HL-60 (cell line): Measurements from ENCODE around the gene EIF3K.

ENCODE experiments used
- CTCF ChIP-seq: IDR thresholded peaks from one replicate; pipeline ENCODE4 v1.5.1; 2011; ENCODE audit warnings: low read length, control low read depth, inconsistent platforms; ENCODE audit not compliant: insufficient read depth
- POLR2AphosphoS5 ChIP-seq: IDR thresholded peaks from 2 replicates; pipeline ENCODE4 v1.6.1; 2012; ENCODE audit warnings: low read depth

- TF ChIP-seq CTCF = no peak
- peak; percentile 72 for TF ChIP-seq POLR2AphosphoS5
These were observed 50.6 kb downstream of the EIF3K start for GRCh38 chr19:38669552-38669951.
